GM19455 (cell line): ENCODE measurements around the gene PCDHA2.
"Not testable (repeated sequence)": the region's sequence is repeated elsewhere in the genome, so short reads cannot be mapped to it uniquely, and the experiment has no call there.

Experiments
- ATAC-seq: cut with Tn5 transposase; IDR thresholded peaks from one replicate; pipeline ENCODE4 v1.9.1; 2021; ENCODE audit not compliant: unreplicated experiment

Gene PCDHA2

DNA sequence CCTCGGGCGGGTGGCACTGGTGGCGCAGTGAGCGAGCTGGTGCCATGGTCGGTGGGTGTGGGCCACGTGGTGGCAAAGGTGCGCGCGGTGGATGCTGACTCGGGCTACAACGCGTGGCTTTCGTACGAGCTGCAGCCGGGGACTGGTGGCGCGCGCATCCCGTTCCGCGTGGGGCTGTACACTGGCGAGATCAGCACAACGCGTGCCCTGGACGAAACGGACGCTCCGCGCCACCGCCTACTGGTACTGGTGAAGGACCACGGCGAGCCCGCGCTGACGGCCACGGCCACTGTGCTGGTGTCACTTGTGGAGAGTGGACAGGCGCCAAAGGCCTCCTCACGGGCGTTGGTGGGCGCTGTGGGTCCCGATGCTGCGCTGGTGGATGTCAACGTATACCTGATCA is 14.2 kb downstream of the PCDHA2 start:
- no peak for ATAC-seq

DNA sequence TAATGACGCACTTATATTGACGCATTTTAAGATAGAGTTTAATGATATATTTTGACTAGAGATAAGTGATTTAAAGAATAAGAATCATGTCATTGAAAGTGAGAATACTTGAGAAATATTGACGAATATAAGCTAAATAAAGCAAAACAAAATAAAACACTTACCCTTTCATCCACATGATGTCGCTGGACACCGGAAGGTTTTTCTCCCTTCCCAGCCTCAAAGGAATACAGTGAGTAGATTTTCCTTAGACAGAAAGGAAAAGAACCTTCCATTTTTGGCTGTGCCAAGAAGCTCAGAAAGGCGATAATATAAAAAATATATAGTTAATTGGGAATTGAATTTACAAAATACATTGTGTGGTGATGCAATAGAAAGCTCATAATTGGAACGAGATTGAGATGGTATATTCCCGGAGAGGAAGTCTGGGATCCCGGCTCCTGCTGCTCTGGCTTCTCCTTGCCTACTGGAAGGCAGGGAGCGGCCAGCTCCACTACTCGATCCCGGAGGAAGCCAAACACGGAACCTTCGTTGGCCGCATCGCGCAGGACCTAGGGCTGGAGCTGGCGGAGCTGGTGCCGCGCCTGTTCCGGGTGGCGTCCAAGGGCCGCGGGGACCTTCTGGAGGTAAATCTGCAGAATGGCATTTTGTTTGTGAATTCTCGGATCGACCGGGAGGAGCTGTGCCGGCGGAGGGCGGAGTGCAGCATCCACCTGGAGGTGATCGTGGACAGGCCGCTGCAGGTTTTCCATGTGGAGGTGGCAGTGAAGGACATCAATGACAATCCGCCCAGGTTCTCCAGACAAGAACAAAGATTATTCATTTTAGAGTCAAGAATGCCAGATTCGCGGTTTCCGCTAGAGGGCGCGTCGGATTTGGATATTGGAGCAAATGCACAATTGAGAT is 27.0 kb downstream of the PCDHA2 start, which contains the start of gene PCDHA5:
Gene PCDHA5, plus strand, starts transcription at position 239 of the 906 bp plus-strand sequence.
- ATAC-seq: no peak

DNA sequence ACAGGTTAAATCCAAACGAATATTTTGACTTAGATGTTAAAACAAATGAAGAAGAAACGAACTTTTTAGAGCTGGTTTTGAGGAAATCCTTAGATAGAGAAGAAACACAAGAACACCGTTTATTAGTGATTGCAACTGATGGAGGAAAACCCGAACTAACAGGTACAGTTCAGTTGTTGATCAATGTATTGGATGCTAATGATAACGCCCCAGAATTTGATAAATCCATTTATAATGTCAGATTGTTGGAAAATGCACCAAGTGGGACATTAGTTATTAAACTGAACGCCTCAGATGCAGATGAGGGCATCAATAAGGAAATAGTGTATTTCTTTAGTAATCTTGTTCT is 27.6 kb downstream of the PCDHA2 start:
- no peak for ATAC-seq

DNA sequence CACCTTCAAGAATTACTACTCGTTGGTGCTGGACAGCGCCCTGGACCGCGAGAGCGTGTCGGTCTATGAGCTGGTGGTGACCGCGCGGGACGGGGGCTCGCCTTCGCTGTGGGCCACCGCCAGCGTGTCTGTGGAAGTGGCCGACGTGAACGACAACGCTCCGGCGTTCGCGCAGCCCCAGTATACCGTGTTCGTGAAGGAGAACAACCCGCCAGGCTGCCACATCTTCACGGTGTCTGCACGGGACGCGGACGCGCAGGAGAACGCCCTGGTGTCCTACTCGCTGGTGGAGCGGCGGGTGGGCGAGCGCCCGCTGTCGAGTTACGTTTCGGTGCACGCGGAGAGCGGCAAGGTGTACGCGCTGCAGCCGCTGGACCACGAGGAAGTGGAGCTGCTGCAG is 28.3 kb downstream of the PCDHA2 start:
- ATAC-seq: not testable (repeated sequence)

DNA sequence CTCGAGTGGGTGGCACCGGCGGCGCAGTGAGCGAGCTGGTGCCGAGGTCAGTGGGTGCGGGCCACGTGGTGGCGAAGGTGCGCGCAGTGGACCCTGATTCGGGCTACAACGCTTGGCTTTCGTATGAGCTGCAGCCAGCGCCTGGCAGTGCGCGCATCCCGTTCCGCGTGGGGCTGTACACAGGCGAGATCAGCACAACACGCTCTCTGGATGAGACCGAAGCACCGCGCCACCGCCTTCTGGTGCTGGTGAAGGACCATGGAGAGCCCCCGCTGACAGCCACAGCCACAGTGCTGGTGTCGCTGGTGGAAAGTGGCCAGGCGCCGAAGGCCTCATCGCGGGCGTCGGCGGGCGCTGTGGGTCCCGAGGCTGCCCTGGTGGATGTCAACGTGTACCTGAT is 28.8 kb downstream of the PCDHA2 start:
- ATAC-seq: no peak

DNA sequence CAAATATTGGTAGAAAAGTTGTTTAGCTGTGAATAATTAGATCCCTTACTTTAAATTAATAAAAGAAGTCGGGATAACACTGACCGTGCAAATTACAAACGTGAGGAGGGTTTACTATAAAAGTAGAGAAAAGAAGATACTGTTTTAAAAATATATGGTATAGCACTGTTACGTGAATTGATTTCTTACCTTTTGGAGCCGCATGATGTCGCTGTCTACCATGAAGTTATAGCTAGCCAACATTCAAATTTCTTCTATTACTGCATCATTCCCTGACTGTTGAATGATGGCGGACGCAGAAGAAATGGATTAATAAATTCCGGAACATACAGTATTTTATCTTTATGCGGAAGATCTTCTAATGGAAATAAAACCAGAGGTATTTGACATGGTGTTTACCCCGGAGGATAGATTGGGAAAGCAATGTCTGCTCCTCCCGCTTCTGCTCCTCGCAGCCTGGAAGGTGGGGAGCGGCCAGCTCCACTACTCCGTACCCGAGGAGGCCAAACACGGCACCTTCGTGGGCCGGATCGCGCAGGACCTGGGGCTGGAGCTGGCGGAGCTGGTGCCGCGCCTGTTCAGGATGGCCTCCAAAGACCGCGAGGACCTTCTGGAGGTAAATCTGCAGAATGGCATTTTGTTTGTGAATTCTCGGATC is 33.2 kb downstream of the PCDHA2 start, which contains the start of gene PCDHA6:
Gene PCDHA6, plus strand, starts transcription at position 257 of the 658 bp plus-strand sequence. Its CDS starts 132 bp downstream, at position 389.
- ATAC-seq: no peak

DNA sequence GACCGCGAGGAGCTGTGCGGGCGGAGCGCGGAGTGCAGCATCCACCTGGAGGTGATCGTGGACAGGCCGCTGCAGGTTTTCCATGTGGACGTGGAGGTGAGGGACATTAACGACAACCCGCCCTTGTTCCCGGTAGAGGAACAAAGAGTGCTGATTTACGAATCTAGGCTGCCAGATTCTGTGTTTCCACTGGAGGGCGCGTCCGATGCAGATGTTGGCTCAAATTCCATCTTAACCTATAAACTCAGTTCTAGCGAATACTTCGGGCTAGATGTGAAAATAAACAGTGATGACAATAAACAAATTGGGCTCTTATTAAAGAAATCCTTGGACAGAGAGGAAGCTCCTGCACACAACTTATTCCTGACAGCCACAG is 33.7 kb downstream of the PCDHA2 start:
- ATAC-seq: no peak

DNA sequence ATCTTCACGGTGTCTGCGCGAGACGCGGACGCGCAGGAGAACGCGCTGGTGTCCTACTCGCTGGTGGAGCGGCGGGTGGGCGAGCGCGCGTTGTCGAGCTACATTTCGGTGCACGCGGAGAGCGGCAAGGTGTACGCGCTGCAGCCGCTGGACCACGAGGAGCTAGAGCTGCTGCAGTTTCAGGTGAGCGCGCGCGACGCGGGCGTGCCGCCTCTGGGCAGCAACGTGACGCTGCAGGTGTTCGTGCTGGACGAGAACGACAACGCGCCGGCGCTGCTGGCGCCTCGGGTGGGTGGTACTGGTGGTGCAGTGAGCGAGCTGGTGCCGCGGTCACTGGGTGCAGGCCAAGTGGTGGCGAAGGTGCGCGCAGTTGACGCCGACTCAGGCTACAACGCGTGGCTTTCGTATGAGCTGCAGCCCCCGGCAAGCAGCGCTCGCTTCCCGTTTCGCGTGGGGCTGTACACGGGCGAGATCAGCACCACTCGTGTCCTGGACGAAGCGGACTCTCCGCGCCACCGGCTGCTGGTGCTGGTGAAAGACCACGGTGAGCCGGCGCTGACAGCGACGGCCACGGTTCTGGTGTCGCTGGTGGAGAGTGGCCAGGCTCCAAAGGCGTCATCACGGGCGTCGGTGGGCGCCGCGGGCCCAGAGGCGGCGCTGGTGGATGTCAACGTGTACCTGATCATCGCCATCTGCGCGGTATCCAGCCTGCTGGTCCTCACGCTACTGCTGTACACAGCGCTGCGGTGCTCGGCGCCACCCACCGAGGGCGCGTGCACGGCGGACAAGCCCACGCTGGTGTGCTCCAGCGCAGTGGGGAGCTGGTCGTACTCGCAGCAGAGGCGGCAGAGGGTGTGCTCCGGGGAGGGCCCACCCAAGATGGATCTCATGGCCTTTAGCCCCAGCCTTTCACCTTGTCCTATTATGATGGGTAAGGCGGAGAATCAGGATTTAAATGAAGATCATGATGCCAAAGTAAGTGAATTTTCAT is 35.2 kb downstream of the PCDHA2 start:
- ATAC-seq: not testable (repeated sequence)

DNA sequence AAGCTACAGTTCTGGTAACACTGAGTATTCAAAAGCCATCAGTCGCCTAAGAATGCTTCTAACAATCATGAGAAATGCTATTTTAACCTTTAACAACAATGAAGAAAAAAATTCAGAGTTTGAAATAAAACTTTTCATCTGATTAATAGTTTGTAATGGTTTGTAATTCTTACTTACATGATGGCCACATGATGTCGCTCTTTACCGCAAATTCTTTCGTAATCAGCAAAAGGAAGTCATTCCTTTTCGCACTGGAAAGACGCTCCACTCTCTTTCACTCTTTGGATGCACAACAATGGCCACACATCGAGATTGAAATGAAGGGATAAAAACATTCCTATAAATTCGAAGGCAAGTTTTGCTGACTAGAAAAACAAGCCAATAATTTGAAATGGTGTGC is 39.3 kb downstream of the PCDHA2 start, which contains the start of gene PCDHA7:
Gene PCDHA7, plus strand, starts transcription at position 277 of the 400 bp plus-strand sequence. Its CDS starts 115 bp downstream, at position 392.
- no peak for ATAC-seq

DNA sequence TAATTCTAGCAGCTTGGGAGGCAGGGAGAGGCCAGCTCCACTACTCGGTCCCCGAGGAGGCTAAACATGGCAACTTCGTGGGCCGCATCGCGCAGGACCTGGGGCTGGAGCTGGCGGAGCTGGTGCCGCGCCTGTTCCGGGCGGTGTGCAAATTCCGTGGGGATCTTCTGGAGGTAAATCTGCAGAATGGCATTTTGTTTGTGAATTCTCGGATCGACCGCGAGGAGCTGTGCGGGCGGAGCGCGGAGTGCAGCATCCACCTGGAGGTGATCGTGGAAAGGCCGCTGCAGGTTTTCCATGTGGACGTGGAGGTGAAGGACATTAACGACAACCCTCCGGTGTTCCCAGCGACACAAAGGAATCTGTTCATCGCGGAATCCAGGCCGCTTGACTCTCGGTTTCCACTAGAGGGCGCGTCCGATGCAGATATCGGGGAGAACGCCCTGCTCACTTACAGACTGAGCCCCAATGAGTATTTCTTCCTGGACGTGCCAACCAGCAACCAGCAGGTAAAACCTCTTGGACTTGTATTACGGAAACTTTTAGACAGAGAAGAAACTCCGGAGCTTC is 39.9 kb downstream of the PCDHA2 start:
- not testable (repeated sequence) for ATAC-seq

DNA sequence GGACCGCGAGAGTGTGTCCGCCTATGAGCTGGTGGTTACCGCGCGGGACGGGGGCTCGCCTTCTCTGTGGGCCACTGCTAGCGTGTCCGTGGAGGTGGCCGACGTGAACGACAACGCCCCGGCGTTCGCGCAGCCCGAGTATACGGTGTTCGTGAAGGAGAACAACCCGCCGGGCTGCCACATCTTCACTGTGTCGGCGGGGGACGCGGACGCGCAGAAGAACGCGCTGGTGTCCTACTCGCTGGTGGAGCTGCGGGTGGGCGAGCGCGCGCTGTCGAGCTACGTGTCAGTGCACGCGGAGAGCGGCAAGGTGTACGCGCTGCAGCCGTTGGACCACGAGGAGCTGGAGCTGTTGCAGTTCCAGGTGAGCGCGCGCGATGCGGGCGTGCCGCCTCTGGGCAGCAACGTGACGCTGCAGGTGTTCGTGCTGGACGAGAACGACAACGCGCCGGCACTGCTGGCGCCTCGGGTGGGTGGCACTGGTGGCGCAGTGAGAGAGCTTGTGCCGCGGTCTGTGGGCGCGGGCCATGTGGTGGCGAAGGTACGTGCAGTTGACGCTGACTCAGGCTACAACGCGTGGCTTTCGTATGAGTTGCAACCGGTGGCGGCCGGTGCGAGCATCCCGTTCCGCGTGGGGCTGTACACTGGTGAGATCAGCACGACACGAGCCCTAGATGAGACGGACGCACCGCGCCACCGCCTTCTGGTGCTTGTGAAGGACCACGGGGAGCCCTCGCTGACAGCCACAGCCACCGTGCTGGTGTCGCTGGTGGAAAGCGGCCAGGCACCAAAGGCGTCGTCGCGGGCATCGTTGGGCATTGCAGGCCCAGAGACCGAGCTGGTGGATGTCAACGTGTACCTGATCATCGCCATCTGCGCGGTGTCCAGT is 41.2 kb downstream of the PCDHA2 start:
- no peak for ATAC-seq

DNA sequence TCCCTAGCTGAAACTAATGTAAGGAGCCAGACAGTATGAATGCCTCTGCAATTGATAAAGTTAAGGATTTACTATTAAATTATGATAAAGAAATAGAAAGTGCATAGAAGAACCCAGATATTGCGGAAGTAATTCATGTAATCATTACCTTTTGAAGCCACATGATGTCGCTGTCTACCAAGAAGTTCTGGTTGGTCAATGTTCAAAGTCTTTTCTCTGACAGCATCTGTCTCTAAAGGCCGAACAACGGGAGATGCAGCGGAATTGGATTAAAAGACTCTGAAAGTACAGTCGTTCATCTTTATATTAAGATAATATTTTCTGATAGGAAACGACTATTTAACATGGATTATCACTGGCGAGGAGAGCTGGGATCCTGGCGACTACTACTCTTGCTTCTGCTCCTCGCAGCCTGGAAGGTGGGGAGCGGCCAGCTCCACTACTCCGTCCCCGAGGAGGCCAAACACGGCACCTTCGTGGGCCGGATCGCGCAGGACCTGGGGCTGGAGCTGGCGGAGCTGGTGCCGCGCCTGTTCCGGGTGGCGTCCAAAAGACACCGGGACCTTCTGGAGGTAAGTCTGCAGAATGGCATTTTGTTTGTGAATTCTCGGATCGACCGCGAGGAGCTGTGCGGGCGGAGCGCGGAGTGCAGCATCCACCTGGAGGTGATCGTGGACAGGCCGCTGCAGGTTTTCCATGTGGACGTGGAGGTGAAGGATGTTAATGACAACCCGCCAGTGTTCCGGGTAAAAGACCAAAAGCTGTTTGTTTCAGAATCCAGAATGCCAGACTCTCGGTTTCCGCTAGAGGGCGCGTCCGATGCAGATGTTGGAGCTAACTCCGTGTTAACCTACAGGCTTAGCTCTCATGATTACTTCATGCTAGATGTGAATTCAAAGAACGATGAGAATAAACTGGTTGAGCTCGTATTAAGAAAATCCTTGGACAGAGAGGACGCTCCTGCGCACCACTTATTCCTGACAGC is 46.6 kb downstream of the PCDHA2 start, which contains the start of gene PCDHA8:
Gene PCDHA8, plus strand, starts transcription at position 210 of the 985 bp plus-strand sequence. Its CDS starts 135 bp downstream, at position 345.
- no peak for ATAC-seq

DNA sequence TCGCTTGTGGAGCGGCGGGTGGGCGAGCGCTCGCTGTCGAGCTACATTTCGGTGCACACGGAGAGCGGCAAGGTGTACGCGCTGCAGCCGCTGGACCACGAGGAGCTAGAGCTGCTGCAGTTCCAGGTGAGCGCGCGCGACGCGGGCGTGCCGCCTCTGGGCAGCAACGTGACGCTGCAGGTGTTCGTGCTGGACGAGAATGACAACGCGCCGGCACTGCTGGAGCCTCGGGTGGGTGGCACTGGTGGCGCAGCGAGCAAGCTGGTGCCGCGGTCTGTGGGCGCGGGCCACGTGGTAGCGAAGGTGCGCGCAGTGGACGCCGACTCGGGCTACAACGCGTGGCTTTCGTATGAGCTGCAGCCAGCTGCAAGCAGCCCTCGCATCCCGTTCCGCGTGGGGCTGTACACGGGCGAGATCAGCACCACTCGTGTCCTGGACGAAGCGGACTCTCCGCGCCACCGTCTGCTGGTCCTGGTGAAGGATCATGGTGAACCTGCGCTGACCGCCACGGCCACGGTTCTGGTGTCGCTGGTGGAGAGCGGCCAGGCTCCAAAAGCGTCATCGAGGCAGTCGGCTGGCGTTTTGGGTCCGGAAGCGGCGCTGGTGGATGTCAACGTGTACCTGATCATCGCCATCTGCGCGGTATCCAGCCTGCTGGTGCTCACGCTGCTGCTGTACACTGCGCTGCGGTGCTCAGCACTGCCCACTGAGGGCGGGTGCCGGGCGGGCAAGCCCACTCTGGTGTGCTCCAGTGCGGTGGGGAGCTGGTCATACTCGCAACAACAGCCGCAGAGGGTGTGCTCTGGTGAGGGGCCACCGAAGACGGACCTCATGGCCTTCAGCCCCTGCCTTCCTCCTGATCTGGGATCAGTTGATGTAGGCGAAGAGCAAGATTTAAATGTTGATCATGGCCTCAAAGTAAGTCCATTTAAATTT is 48.4 kb downstream of the PCDHA2 start:
- no peak for ATAC-seq
